Measurements from ENCODE around the gene SLC6A3.

SLC6A3 gene

GRCh38 chr5:1445313-1445688 is at the start of gene SLC6A3:
Gene SLC6A3 (minus strand): TSS chr5:1445440. CDS start chr5:1443197, 2,243 bp downstream.
- DNase-seq (ENCODE audit: low read depth in 2 of 2), result peak in 1 of 2 donors; percentile 17

GRCh38 chr5:1493941-1494340 is 48.7 kb upstream of the SLC6A3 start:
- DNase-seq (ENCODE audit: low read depth in 2 of 2), result no peak

- no peak for DNase-seq (ENCODE audit: low read depth in 2 of 2)
These were observed 48.2 kb upstream of the SLC6A3 start for GRCh38 chr5:1493413-1493812.

GRCh38 chr5:1492757-1493156 is 47.5 kb upstream of the SLC6A3 start:
- DNase-seq (ENCODE audit: low read depth in 2 of 2), result no peak

- DNase-seq (ENCODE audit: low read depth in 2 of 2), result no peak
These were observed 45.1 kb upstream of the SLC6A3 start for GRCh38 chr5:1490376-1490775.

- DNase-seq (ENCODE audit: low read depth in 2 of 2), result no peak
These were observed 44.5 kb upstream of the SLC6A3 start for GRCh38 chr5:1489754-1490153.

- peak; percentile 36 to 55 for DNase-seq (ENCODE audit: low read depth in 2 of 2)
These were observed 43.8 kb upstream of the SLC6A3 start for GRCh38 chr5:1488882-1489680.

GRCh38 chr5:1487079-1487764 is 42.0 kb upstream of the SLC6A3 start:
- no peak for DNase-seq (ENCODE audit: low read depth in 2 of 2)

GRCh38 chr5:1486271-1486670 is 41.0 kb upstream of the SLC6A3 start:
- DNase-seq (ENCODE audit: low read depth in 2 of 2), result no peak

GRCh38 chr5:1485579-1486118 is 40.4 kb upstream of the SLC6A3 start:
- no peak for DNase-seq (ENCODE audit: low read depth in 2 of 2)

GRCh38 chr5:1484730-1485578 is 39.7 kb upstream of the SLC6A3 start:
- DNase-seq (ENCODE audit: low read depth in 2 of 2), result no peak

GRCh38 chr5:1483856-1484729 is 38.9 kb upstream of the SLC6A3 start:
- no peak for DNase-seq (ENCODE audit: low read depth in 2 of 2)

GRCh38 chr5:1483064-1483463 is 37.8 kb upstream of the SLC6A3 start:
- DNase-seq (ENCODE audit: low read depth in 2 of 2), result no peak

- no peak for DNase-seq (ENCODE audit: low read depth in 2 of 2)
These were observed 36.7 kb upstream of the SLC6A3 start for GRCh38 chr5:1481959-1482331.

GRCh38 chr5:1481266-1481958 is 36.2 kb upstream of the SLC6A3 start:
- DNase-seq (ENCODE audit: low read depth in 2 of 2), result no peak

GRCh38 chr5:1480806-1481205 is 35.6 kb upstream of the SLC6A3 start:
- DNase-seq (ENCODE audit: low read depth in 2 of 2), result no peak

- no peak for DNase-seq (ENCODE audit: low read depth in 2 of 2)
These were observed 35.0 kb upstream of the SLC6A3 start for GRCh38 chr5:1480217-1480616.

- no peak for DNase-seq (ENCODE audit: low read depth in 2 of 2)
These were observed 34.4 kb upstream of the SLC6A3 start for GRCh38 chr5:1479581-1480188.

- DNase-seq (ENCODE audit: low read depth in 2 of 2), result no peak
These were observed 33.8 kb upstream of the SLC6A3 start for GRCh38 chr5:1479066-1479465.
